ENCODE results near the gene CFAP68.

Gene CFAP68, protein sequence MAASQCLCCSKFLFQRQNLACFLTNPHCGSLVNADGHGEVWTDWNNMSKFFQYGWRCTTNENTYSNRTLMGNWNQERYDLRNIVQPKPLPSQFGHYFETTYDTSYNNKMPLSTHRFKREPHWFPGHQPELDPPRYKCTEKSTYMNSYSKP

DNA sequence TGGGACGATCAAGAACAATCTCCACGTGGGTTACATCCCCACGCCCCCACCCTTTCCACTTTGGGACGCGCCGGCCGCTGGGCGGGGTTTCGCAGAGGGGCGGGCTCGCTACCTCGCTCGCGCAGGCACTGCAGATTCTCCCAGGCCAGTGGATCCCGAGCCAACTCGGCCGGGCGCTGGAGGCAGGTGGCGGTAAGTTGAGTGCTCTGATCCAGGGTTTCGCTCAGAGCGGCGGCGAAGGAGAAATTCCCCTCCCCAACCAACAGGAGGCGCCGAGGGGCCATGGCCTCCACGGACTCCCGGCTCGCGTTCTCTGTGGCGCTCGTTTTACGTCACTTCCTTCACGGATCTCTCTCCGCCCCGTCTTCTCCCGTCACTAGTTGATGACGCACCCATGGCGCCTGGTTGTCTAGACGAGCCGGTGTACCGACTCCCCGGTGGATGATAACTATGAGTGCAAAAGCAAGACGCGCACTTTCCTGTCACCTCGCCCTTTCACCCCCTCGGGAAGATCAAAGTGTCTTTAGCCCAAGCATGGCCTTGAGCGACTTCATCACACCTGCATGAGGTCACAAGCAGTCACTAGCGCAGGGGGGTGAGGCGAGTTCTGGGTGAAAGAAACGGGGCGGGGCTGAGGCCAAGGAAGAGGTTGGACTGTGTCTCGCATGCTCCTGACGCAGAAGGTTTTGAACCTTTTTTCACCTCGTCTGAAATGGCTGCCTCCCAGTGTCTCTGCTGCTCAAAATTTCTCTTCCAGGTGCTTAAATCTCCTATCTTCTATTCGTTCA is at the start of gene CFAP68, which contains the start of gene FDXACB1:
Gene CFAP68 (plus strand): TSS at position 693 of the 788 bp plus-strand sequence. CDS start 20 bp downstream, at position 713.
Gene FDXACB1 (minus strand): TSS at position 317 of the 788 bp plus-strand sequence. CDS start 33 bp downstream, at position 284.
- DNase-seq, result peak; percentile 89

DNA sequence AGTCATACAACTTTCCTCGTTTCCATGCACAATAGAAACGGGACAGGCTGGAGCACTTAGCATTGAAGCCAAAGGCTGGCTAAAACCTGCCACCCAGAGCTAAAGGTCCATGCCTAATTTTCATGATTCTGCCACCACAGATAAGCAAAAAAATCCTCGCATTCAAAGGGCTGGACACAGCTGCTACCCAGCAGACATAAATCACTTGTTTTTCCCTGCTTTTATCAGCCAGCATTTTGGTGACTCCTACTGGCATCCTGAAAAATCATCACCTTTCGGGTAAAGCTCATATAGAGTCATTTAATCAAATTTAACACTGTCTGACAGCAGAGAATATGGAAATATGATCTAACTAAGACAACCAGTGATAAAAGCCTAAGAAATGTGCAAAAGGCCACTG is 45.8 kb upstream of the CFAP68 start:
- peak; percentile 24 for DNase-seq

DNA sequence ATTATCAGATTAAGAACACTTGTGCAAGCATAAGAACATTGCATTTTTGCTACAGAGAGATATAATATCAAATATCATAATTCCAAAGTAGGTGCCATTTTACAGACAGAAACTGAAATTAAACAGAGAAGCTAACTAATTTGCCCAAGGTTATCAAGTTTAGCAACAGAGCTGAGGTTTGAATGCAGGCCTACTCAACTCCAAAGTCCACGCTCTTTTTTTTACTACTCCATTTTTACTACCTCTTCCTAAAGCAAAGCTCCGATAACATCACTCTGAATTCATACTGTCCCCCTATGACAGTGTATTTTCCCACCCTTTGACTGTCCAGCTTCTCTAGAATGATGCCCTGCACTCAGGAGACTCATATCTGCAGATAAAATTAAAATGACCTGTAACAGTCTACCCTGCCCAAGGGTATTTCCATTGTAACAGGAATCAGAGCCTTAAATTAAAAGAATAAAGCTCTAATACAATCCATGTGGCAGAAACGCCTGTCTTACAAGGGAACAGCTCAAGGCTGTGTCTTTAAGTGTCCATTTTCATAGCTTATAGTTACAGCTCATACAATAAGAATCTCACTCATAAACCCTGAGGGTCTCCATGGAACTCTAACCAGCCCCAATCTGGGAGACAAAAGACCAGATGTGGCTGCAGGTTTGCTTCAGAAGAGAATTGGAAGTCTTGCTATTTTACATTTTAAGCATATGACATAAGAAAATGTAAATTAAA is 44.7 kb upstream of the CFAP68 start:
- no peak for DNase-seq

DNA sequence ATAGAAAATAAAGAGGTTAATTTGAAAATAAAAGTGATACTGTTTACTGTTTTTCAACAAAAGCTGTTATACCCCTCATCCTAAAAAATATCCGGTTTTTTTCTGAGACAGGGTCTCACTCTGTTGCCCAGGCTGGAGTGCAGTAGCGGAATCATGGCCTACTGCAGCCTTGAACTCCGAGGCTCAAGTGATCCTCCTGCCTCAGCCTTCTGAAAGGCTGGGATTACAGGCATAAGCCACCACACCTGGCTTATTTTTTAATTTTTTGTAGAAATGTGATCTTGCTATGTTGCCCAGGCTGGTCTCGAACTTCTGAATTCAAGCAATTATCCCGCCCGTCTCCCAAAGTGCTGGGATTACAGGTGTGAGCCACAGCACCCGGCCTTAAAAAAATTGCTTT is 43.7 kb upstream of the CFAP68 start:
- DNase-seq, result no peak

DNA sequence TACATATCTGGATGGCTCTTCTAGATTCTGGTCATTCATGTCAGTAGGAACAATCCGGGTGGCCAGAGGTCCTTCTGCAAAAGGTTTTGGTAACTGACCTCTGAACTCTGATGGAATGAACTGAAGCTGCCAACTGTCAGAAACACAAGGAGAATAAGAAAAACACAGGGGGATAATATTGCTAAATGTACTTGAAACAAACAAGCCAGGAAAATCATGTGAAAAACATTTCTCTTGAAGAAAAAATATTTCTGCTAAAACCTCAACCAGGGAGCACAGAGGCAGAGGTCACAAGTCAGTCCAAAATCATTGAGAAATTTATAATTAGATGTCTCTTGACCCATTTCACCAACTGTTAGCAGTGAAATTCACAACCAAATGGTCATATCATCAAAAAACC is 43.2 kb upstream of the CFAP68 start:
- no peak for DNase-seq

DNA sequence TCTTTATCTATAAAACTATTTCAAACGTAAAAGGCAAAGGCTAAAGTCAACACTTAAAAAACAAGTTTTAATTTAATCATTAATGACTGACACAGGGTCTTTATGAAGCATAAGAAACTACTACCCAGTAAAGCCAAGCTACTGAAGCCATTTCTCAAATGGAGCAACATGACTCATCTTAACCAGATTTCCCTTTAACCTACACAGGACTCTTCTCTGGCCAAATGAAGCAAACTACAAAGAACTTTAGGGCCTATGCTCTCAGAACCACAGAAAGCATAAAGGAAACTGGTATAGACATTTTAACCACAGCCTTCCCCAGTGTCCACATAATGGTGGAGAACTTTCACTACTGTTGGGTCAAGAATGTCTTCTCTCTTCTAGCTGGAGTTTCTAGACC is 42.6 kb upstream of the CFAP68 start:
- DNase-seq, result no peak

DNA sequence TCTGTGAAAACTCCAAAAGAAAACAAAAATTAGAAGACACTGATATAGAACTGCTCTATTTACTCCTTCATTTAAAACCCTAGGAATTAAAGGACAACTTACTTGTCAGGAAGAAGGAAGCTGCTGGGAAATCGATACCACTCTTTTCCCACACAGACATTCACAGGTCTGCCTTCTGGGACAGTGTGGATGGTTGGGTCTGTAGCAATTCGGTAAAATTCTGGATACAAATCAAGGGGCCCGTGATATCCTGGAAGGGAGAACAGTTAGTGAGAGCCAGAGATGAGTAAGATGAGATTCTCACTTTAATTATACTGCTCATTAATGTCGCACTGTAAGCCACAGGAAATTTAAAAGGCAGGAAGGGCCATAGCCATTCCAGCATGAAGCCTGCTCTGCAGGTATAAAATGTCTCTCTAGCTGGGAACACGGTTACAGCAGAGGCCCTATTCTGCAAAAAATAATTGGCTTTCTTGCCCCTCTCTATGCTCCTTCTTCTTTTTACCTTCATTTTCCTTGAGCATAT is 41.9 kb upstream of the CFAP68 start:
- no peak for DNase-seq

DNA sequence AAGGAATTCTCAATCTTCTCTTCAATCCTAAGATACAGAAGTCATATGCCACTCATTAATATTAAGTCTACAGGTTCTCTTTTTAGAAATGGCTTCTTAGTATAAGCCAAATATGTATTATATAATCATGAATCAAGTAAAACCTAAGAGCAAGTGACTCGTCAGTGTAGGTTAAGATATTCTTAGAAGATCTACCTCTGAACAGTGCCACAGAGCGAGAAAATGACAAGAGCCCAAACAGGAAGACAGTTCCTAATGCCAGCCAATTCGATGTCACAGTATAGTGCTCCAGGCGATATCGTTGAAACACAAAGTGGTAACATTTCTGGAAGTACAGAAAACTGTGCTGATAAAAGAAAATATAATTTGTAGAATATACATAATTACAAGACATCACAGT is 41.3 kb upstream of the CFAP68 start:
- DNase-seq, result no peak

DNA sequence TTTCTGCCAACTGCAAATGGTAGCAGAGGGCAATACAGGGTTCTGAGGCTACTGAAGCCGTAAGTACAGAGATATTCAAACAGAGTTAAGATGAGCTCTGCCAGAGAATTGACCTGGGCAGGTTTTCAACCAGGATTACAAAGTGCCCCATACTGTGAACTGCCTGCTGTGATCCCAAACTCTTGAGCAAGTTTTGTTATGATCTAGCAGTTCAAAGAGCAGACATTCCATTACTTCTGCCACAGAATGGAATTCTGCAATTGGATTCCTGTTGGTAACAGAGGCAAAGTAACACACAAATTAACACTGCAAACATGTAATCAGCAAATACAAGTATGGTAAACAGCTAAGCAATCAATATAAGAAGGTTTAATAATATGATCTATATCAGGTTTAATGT is 39.2 kb upstream of the CFAP68 start:
- DNase-seq, result no peak

DNA sequence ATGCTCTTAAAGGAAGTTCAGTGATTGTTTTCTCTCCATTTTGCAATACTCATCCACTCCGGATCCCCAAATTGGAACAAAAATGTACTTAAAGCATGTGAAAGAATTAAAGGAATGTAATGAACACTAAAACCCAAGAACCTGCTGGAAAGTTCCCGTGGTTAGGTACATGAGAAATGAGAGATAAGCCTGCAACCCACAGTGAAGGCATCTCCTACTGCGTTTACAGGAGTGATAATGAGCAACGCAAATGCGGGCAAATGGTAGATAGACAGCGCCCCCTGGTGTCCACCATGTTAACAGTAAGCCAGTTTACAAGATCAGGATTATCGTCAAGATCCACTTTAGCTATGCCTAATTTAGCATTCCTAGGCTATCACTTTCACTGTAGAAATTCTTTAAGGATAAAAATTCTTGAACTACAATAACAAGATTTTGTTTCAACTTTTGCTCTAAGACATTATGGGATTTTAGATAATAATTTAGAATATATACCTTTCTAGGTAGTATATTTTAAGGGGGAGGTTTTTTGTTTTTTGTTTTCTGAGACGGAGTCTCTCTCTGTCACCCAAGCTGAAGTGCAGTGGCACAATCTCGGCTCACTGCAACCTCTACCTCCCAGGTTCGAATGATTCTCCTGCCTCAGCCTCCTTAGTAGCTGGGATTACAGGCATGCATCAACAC is 37.8 kb upstream of the CFAP68 start:
- peak; percentile 12 for DNase-seq

DNA sequence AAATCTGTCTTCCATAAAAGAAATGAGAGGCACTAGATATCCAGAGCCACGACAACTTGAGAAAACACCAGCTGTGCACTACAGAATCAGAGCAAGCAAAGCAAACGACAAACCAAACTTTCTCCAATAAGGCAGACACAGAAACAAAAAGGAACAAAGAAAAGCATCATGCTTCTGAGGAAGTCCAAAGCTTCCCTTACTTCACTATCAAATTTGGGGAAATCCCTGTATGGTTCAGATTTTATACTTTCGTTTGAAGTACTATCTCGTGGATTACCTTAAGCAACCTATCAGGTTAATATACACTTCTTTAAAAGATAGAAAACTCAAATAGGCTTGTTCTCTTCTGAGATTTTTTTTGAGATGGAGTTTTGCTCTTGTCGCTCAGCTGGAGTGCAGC is 35.7 kb upstream of the CFAP68 start:
- no peak for DNase-seq

DNA sequence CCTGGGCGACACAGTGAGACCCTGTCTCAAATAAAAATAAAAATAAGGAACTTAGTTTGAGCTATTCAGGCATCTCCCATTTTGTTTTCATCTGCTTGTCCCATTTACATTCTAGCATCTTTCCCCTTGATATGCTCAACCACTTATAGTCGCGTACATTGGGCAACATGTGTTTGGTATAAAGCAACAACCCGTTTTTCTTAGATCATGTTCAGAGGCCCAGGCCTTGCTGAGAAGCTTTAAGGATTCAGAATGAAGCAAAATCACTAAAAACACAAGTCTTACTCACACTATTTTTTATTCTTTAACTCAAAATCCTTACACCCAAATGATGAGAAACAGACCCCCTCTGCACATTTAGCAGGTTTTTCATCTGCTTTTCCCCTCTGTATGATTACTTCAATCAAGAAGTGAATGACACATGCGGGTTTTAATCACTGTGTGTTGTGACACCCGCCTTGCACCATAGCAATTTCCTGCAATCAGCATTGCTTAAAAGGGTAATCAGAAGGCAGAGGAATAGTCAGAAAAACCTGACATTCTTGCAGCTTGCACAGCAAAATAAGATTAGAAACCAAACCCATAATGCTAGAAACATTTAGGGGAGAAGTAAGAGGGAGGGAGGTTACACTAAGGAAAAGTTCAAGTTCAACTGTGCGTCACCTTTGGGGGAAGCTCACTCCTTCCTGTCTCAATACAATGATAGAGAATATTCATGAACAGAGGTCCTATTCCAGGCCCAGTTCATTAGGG is 33.9 kb upstream of the CFAP68 start:
- DNase-seq, result no peak

DNA sequence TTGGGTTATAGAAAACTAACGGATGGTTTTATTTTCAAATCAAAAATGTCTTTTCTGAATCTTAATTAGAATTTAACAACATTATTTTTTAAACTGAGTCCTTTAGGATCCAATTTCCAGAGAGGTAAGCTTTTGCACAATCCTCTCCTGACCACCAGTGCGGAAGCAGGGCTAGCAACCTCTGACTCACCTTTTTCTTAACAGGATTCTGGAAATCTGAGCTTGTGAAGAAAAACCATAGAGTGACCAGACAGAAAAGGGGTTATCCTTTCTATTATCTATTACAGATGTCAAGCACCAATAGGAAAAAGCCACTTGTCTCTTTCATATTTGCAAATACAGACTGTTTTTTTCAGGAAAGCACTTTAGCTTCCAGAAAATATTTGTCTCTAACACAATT is 33.3 kb upstream of the CFAP68 start:
- DNase-seq, result no peak

DNA sequence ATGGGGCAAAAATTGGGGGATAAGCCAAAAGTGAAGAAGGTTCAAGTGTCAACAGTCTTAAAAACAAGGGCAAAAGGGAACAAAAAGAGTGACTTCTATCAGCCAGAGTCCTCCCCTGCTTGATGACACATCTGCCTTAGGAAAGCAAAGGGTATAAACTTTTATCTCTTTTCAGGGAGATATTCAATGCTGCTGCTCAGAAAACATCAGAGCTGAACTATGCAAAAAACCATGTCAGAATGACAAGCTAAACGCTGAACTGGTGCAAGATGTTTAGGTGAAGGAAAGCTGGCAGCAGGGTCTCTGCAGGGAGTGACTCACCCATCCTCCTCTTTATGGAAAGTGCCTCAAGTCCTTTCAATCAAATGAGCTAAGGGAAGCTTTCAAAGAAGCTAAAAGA is 32.7 kb upstream of the CFAP68 start:
- DNase-seq, result no peak

DNA sequence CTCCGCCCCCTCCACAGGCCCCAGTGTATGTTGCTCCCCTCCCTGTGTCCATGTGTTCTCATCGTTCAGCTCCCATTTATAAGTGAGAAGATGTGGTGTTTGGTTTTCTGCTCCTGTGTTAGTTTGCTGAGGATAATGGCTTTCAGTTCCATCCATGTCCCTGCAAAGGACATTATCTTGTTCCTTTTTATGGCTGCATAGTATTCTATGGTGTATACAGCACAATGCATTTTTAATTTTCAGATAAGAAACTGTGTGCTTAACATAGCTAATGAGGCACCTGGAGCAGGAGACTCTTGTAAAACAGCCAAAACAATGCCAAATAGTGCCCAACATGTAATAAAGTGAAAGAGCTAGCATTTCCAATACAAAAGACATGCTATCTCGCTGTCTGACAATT is 29.7 kb upstream of the CFAP68 start:
- DNase-seq, result no peak

DNA sequence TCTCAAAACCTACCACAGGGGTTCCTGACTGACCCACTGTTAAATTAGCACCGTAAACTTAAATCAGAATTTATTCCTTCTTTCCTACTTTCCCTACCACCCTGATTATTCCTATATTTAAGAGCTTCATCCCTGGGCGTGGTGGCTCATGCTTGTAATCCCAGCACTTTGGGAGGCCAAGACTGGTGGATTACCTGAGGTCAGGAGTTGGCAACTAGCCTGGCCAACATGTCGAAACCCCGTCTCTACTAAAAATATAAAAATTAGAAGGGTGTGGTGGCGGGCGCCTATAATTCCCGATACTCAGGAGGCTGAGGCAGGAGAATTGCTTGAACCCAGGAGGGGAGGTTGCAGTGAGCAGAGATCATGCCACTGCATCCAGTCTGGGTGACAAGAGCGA is 28.3 kb upstream of the CFAP68 start:
- no peak for DNase-seq

DNA sequence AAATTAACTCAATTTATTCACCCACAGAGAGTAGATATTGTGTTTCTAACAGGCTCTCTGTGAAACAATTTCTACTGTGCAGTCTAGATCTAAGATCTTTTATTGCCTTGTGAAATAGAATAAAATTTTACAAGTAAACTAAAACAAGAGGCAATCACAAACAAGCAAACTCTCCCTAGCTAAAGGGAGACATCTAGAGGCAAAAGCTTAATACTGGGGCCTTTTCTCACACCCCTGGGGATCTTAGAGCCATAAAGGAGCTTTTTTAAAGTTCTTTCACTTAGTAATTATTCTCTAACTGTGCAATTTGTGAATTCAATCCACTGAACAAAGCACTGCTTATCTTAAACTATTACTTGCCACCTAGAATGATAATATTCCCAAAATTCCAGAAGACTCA is 27.7 kb upstream of the CFAP68 start:
- no peak for DNase-seq

DNA sequence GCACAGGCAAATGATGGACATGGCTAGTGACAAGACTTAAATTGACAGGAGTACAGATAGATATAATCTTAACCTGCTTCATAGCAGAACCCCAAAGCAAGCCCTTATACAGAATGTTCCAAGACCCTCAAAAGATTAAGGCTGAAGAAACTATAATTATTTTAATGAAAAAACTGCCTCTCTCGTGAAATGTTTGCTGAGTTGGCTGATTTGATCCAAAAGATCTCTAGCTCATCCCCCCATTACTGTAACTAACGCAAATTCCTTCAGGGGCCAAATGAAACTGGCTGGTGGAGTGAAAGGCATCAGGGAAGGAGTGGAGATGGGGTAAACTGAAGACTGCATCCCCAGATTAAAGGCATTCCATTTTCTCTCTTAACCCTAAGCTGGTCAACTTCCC is 27.2 kb upstream of the CFAP68 start:
- DNase-seq, result no peak

DNA sequence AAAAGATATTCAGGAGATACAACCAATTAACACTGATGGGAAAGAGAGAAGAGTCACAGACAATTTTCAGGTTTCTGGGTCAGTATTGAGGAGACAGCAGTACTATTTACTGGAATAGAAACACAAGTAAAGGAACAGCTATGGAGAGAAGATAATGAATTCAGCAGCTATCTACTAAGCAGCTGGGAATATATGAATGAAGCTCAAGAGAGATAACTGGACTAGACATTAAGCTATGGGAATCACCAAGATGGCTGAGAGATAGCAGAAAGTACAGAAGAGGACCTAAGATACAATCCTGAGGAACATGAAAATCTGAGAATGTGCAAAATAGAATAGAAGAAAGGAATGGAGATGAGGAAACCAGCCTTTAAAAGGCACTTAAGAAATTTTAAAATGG is 23.8 kb upstream of the CFAP68 start:
- no peak for DNase-seq

DNA sequence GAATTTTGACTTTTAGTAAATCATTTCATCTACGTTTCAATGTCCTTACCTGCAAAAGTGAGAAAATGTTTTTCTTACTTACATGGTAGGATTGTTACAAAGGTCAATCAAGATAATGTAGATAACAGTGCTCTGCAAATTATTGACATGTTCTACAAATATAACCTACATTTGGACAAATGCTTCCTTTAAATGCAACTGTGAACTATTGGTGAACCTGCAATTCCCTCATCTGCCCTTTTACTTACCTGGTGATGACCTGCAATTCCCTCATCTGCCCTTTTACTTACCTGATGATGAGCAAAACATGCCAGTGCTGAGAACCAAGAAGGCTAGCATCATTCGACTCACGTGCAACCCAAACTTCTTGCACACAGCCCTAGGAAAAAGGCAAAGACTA is 19.1 kb upstream of the CFAP68 start:
- no peak for DNase-seq

DNA sequence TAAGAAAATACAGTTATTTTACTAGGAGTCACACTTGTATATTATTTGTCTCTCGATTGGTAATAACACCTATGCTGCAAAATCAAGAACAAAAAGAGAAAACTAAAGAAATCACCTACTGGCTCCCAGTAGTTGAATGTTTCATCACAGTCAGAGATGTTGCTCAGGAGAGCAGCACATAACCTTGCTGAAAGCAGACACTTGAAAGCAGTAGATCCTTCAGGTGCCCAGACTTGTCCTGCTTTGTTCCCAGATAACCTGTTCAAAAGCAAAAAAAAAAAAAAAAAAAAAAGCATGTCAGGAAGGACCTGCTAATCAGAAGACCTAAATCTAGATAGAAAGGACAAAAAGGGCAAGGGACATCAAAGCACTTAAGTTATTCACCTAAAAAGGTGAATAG is 9.2 kb upstream of the CFAP68 start:
- DNase-seq, result no peak

DNA sequence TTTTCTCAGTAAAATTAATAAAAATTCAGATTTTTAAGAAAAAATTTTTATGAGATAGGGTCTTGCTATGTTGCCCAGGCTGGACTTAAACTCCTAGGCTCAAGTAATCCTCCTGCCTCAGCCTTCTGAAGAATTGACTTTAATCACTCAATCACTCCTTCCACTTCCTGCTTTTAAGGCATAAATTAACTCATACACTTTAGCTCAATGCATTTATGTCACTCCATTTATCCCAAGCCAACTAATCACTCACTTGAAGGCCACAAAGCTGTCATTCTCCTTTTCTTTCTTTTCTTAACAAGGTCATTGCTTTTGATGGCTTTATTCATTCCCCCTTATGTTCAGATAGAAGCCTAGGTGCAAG is 8.8 kb upstream of the CFAP68 start:
- no peak for DNase-seq

All from DMS 273 treated with DMSO at 0.1 percent for 48 hours (cell line).